ENCODE results near the gene NACC1.

DNA sequence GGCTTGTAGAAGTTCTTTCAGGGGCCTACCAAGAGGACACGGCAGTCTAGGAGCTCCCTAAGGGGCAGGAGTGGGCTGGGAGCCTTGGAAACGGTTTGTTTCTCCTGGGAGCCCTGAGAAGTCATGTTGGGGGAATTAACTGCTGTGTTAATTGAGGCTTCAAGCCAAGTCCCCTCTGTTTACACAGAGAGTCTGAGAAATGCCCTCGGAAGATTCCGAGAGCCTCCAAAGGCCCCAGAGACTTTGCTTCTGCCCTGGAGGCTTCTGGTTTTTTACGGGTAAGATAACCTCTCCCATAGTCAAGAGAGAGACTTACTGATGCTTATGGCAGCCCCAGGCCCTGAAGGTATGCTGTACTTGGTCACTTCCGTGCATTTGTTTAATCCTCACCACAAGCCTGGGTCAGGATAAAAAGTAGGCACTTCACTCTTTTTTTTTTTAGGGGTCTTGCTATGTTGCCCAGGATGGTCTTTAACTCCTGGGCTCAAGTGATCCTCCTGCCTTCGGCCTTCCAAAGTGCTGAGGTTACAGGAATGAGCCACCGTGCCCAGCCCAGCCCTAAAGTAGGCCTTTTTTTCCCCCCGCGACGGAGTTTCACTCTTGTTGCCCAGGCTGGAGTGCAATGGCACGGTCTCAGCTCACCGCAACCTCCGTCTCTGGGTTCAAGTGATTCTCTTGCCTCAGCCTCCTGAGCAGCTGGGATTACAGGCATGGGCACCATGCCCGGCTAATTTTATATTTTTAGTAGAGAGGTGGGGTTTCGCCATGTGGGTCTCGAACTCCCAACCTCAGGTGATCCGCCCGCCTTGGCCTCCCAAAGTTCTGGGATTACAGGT, 47.3 kb downstream of the NACC1 start:
- TF ChIP-seq, protein P1, sequence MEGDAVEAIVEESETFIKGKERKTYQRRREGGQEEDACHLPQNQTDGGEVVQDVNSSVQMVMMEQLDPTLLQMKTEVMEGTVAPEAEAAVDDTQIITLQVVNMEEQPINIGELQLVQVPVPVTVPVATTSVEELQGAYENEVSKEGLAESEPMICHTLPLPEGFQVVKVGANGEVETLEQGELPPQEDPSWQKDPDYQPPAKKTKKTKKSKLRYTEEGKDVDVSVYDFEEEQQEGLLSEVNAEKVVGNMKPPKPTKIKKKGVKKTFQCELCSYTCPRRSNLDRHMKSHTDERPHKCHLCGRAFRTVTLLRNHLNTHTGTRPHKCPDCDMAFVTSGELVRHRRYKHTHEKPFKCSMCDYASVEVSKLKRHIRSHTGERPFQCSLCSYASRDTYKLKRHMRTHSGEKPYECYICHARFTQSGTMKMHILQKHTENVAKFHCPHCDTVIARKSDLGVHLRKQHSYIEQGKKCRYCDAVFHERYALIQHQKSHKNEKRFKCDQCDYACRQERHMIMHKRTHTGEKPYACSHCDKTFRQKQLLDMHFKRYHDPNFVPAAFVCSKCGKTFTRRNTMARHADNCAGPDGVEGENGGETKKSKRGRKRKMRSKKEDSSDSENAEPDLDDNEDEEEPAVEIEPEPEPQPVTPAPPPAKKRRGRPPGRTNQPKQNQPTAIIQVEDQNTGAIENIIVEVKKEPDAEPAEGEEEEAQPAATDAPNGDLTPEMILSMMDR (IDR thresholded peaks at IDR 0.05), result no peak
- no peak for TF ChIP-seq POLR2A (IDR thresholded peaks at IDR 0.05)

Data from adrenal gland (tissue), 5 donors.